GM23338 (cell line): ENCODE data around the gene EIF1B. TPM values are rescaled to one million over a fixed set of nuclear protein-coding genes. Genes with fewer than 3 reads are reported as not detected.

Experiments
- ATAC-seq: fragments of 200-7000 bp; cut with Tn5 transposase; 3 replicates; pipeline ENCODE4 v1.9.1; 2020
- DNase-seq: peaks from one replicate; pipeline ENCODE4 v3.0.0-alpha.2; 2015; ENCODE audit warnings: low spot score
- H2AFZ ChIP-seq: fragments of 200-600 bp; sonication (generic); 2 replicates; pipeline ENCODE4 v1.8.0; 2016; ENCODE audit warnings: antibody characterized with exemption, mild to moderate bottlenecking, moderate library complexity
- H3F3A ChIP-seq: fragments of 200-600 bp; sonication (generic); replicated peaks from 2 replicates; pipeline ENCODE4 v1.8.0; 2017; ENCODE audit warnings: antibody characterized with exemption, mixed run types, low read depth
- H3K27ac ChIP-seq: fragments of 200-600 bp; sonication (generic); 2 replicates; pipeline ENCODE4 v1.6.1; 2016; ENCODE audit warnings: low read depth
- H3K27me3 ChIP-seq: fragments of 200-600 bp; sonication (generic); 2 replicates; pipeline ENCODE4 v1.8.0; 2016; ENCODE audit warnings: mild to moderate bottlenecking, mixed run types, moderate library complexity; ENCODE audit not compliant: insufficient read depth
- H3K36me3 ChIP-seq: fragments of 200-600 bp; sonication (generic); 2 replicates; pipeline ENCODE4 v1.8.0; 2016; ENCODE audit warnings: mild to moderate bottlenecking; ENCODE audit not compliant: insufficient read depth
- H3K4me1 ChIP-seq: fragments of 200-600 bp; sonication (generic); 2 replicates; pipeline ENCODE4 v1.8.0; 2016; ENCODE audit warnings: mild to moderate bottlenecking, moderate library complexity; ENCODE audit not compliant: insufficient read depth
- H3K4me2 ChIP-seq: fragments of 200-600 bp; sonication (generic); 2 replicates; pipeline ENCODE4 v1.7.1; 2017; ENCODE audit warnings: mixed run types
- H3K4me3 ChIP-seq: fragments of 200-600 bp; sonication (generic); 2 replicates; pipeline ENCODE4 v1.6.1; 2016; ENCODE audit warnings: mixed run types
- H3K79me2 ChIP-seq: fragments of 200-600 bp; sonication (generic); replicated peaks from 2 replicates; pipeline ENCODE4 v1.8.0; 2017; ENCODE audit warnings: mild to moderate bottlenecking; ENCODE audit not compliant: insufficient read depth
- H3K9me2 ChIP-seq: fragments of 200-600 bp; sonication (generic); 2 replicates; pipeline ENCODE4 v1.8.0; 2017; ENCODE audit not compliant: insufficient read depth
- H4K20me1 ChIP-seq: fragments of 200-600 bp; sonication (generic); replicated peaks from 2 replicates; pipeline ENCODE4 v1.8.0; 2017; ENCODE audit warnings: mild to moderate bottlenecking; ENCODE audit not compliant: insufficient read depth
- H3K27ac Mint-ChIP-seq: 2 replicates; pipeline ENCODE4 v1.8.0; 2020; ENCODE audit warnings: inconsistent platforms, mild to moderate bottlenecking, moderate library complexity, mixed read lengths
- H3K27me3 Mint-ChIP-seq: 3 replicates; pipeline ENCODE4 v1.8.0; 2022; ENCODE audit warnings: low read depth, mild to moderate bottlenecking, moderate library complexity, mixed read lengths, inconsistent platforms; ENCODE audit not compliant: insufficient read depth, poor library complexity
- H3K36me3 Mint-ChIP-seq: 3 replicates; pipeline ENCODE4 v1.8.0; 2021; ENCODE audit warnings: low read depth, mild to moderate bottlenecking, inconsistent platforms, moderate library complexity, mixed read lengths
- H3K4me1 Mint-ChIP-seq: 3 replicates; pipeline ENCODE4 v1.8.0; 2020; ENCODE audit warnings: mild to moderate bottlenecking, inconsistent platforms, mixed read lengths
- H3K4me3 Mint-ChIP-seq: 3 replicates; pipeline ENCODE4 v1.8.0; 2021; ENCODE audit warnings: moderate library complexity, mild to moderate bottlenecking, inconsistent platforms, mixed read lengths
- H3K9me3 Mint-ChIP-seq: 3 replicates; pipeline ENCODE4 v1.8.0; 2020; ENCODE audit warnings: moderate library complexity, mild to moderate bottlenecking, inconsistent platforms, mixed read lengths
- CREB1 ChIP-seq: fragments of 250-450 bp; sonication (Bioruptor Pico); IDR thresholded peaks from 2 replicates; pipeline ENCODE4 v1.5.0; 2020; ENCODE audit warnings: low read depth, mild to moderate bottlenecking, moderate library complexity
- CTCF ChIP-seq, 2 experiments: fragments of 200-600 bp in 1 of 2; sonication (generic) in 1 of 2; conservative IDR thresholded peaks; 2 replicates each; pipeline versions ENCODE4 v1.5.1 to v1.6.1; 2016 to 2017; ENCODE audit warnings: antibody characterized with exemption in 2 of 2, low read depth in 2 of 2, mild to moderate bottlenecking in 2 of 2, moderate library complexity in 1 of 2
- ETS1 ChIP-seq: IDR thresholded peaks from 2 replicates; pipeline ENCODE4 v1.6.1; 2016; ENCODE audit warnings: antibody characterized with exemption
- EZH2 ChIP-seq: fragments of 200-600 bp; sonication (generic); IDR thresholded peaks from one replicate; pipeline ENCODE4 v1.8.0; 2017; ENCODE audit warnings: antibody characterized with exemption, mild to moderate bottlenecking, low read depth; ENCODE audit not compliant: unreplicated experiment
- JUNB ChIP-seq: IDR thresholded peaks from one replicate; pipeline ENCODE4 v1.6.1; 2016; ENCODE audit warnings: antibody characterized with exemption; ENCODE audit not compliant: unreplicated experiment
- NANOG ChIP-seq: IDR thresholded peaks from 2 replicates; pipeline ENCODE4 v1.6.1; 2016; ENCODE audit warnings: antibody characterized with exemption, borderline replicate concordance
- POLR2AphosphoS5 ChIP-seq: IDR thresholded peaks from 2 replicates; pipeline ENCODE4 v1.6.1; 2016; ENCODE audit warnings: antibody characterized with exemption, low read depth
- REST ChIP-seq: IDR thresholded peaks from one replicate; pipeline ENCODE4 v1.6.1; 2018; ENCODE audit warnings: antibody characterized with exemption; ENCODE audit not compliant: unreplicated experiment
- STAT1 ChIP-seq: IDR thresholded peaks from one replicate; pipeline ENCODE4 v1.6.1; 2016; ENCODE audit warnings: antibody characterized with exemption; ENCODE audit not compliant: unreplicated experiment
- ZNF114 ChIP-seq: fragments of 250-450 bp; sonication (Bioruptor Pico); IDR thresholded peaks from 2 replicates; pipeline ENCODE4 v1.5.0; 2020; ENCODE audit warnings: mild to moderate bottlenecking, moderate library complexity
- ZNF331 ChIP-seq: fragments of 250-450 bp; sonication (Bioruptor Pico); IDR thresholded peaks from 2 replicates; pipeline ENCODE4 v1.5.0; 2020; ENCODE audit warnings: low read depth, mild to moderate bottlenecking, moderate library complexity
- polyA plus RNA-seq: library from polyadenylated mRNA; unstranded; fragments of >200 nt; fragmentation: Nextera tagmentation; extraction: Ambion mirVana; gene quantifications from 2 replicates; pipeline ENCODE4 v1.2.1, GENCODE V29; 2016
- total RNA-seq: library from RNA; depleted of rRNA; stranded (reverse); fragments of >200 nt; shearing (Covaris generic); gene quantifications from 2 replicates; pipeline ENCODE4 v1.2.3, GENCODE V29; 2014

Gene EIF1B
- total and polyA plus RNA-seq, 2 experiments from 2014 or later = 24.4 to 229 TPM

- TF ChIP-seq ZNF331 = no peak
- no peak for TF ChIP-seq CREB1 (CRISPR knock-in tag)
- TF ChIP-seq EZH2 = no peak
- TF ChIP-seq ZNF114 (CRISPR knock-in tag) = no peak
Observed at GRCh38 chr3:40309925-40310695, 603 bp downstream of the EIF1B start (continued).

- peaks cover 36% of the 10 kb centered on the region for H3K36me3 Mint-ChIP-seq
- no peaks in the 10 kb centered on the region for H3K27me3 ChIP-seq
- H3K79me2 ChIP-seq = peaks cover 15% of the 10 kb centered on the region
- no peak overlapping the region for H2AFZ ChIP-seq
- no peak for ATAC-seq
- no peak for DNase-seq
- no peaks in the 10 kb centered on the region for H4K20me1 ChIP-seq
- peaks cover 2% of the 10 kb centered on the region for H3K27me3 Mint-ChIP-seq
- H3K4me1 Mint-ChIP-seq = peaks cover 11% of the 10 kb centered on the region; the same call in 2 of the 3 replicates
- H3K4me3 Mint-ChIP-seq = peak overlapping the region; percentile 93
- no peak overlapping the region for H3K27ac ChIP-seq
- peak overlapping the region; percentile 85 for H3K4me2 ChIP-seq
- peaks cover 5% of the 10 kb centered on the region; the same call in 1 of the 2 replicates for H3K4me1 ChIP-seq
- no peak for TF ChIP-seq NANOG
- peak overlapping the region; percentile 95 for H3K4me3 ChIP-seq
- no peaks in the 10 kb centered on the region for H3K9me2 ChIP-seq
- H3K9me3 Mint-ChIP-seq = no peaks in the 10 kb centered on the region
- peak overlapping the region; percentile 99 for H3K27ac Mint-ChIP-seq
- H3K36me3 ChIP-seq = peaks cover 15% of the 10 kb centered on the region
- no peaks in the 10 kb centered on the region for H3F3A ChIP-seq
Observed at GRCh38 chr3:40310705-40311104, 1.2 kb downstream of the EIF1B start.

- Histone ChIP-seq H2AFZ (no peak overlapping the region), H3K9me2 (no peaks in the 10 kb centered on the region), H3K27me3 (no peaks in the 10 kb centered on the region), H3K4me1 (peaks cover 5% of the 10 kb centered on the region; the same call in 1 of the 2 replicates), H3K36me3 (peaks cover 15% of the 10 kb centered on the region), H3K79me2 (peaks cover 15% of the 10 kb centered on the region), H3K4me2 (no peak overlapping the region), H3K27ac (no peak overlapping the region), H4K20me1 (no peaks in the 10 kb centered on the region), H3K4me3 (no peak overlapping the region), H3F3A (no peaks in the 10 kb centered on the region)
- H3K36me3 Mint-ChIP-seq = peaks cover 36% of the 10 kb centered on the region
- no peak overlapping the region for H3K4me3 Mint-ChIP-seq
- H3K27me3 Mint-ChIP-seq = peaks cover 2% of the 10 kb centered on the region
- ATAC-seq = no peak
- DNase-seq = no peak
- no peak overlapping the region for H3K27ac Mint-ChIP-seq
- peaks cover 11% of the 10 kb centered on the region; the same call in 2 of the 3 replicates for H3K4me1 Mint-ChIP-seq
- no peaks in the 10 kb centered on the region for H3K9me3 Mint-ChIP-seq
- no peak for TF ChIP-seq ETS1
- TF ChIP-seq NANOG = no peak
- TF ChIP-seq CTCF (conservative IDR thresholded peaks at IDR 0.05; ENCODE audit: low read depth in 2 of 2) = no peak
- TF ChIP-seq ZNF114 (CRISPR knock-in tag) = no peak
- TF ChIP-seq REST = no peak
- no peak for TF ChIP-seq JUNB
- no peak for TF ChIP-seq POLR2AphosphoS5
- TF ChIP-seq STAT1 = no peak
- no peak for TF ChIP-seq ZNF331
Observed at GRCh38 chr3:40312661-40313226, 3.2 kb downstream of the EIF1B start.
